Spleen (tissue), 11 donors: ENCODE results near the gene CES4A. TPM values are rescaled to one million over a fixed set of nuclear protein-coding genes. Genes with fewer than 3 reads are reported as not detected.

ENCODE experiments used
- DNase-seq: peaks from one replicate; pipeline ENCODE4 v3.0.0-alpha.2; 2020
- H3K27ac ChIP-seq, 8 donors: fragments of 200-600 bp; sonication (generic) in 7 of 8; 1 replicate in 4 of 8; 2 replicates in 4 of 8; pipeline versions ENCODE4 v1.5.0 to v1.8.0; 2016 to 2021; ENCODE audit warnings: inconsistent platforms in 4 of 8, mild to moderate bottlenecking in 4 of 8, moderate library complexity in 1 of 8
- H3K27me3 ChIP-seq, 7 donors: fragments of 200-600 bp; sonication (generic) in 6 of 7; replicated peaks in 1 of 7; 1 replicate in 4 of 7; 2 replicates in 3 of 7; pipeline versions ENCODE4 v1.5.0 to v1.8.0; 2016 to 2021; ENCODE audit warnings: inconsistent platforms in 3 of 7, mild to moderate bottlenecking in 1 of 7
- H3K36me3 ChIP-seq, 6 donors: fragments of 200-600 bp; sonication (generic) in 5 of 6; 1 replicate in 4 of 6; 2 replicates in 2 of 6; pipeline versions ENCODE4 v1.5.0 to v1.8.0; 2016 to 2021; ENCODE audit warnings: inconsistent platforms in 2 of 6
- H3K4me1 ChIP-seq, 6 donors: fragments of 200-600 bp; sonication (generic) in 5 of 6; 1 replicate in 3 of 6; 2 replicates in 3 of 6; pipeline versions ENCODE4 v1.5.0 to v1.8.0; 2016 to 2021; ENCODE audit warnings: inconsistent platforms in 3 of 6
- H3K4me3 ChIP-seq, 8 donors: fragments of 200-600 bp; sonication (generic) in 7 of 8; 1 replicate in 4 of 8; 2 replicates in 4 of 8; pipeline versions ENCODE4 v1.5.0 to v1.8.0; 2016 to 2021; ENCODE audit warnings: inconsistent platforms in 4 of 8, mild to moderate bottlenecking in 4 of 8, moderate library complexity in 2 of 8
- H3K9me3 ChIP-seq, 8 donors: fragments of 200-600 bp; sonication (generic) in 7 of 8; 1 replicate in 4 of 8; 2 replicates in 4 of 8; pipeline versions ENCODE4 v1.5.0 to v1.8.0; 2016 to 2021; ENCODE audit warnings: inconsistent platforms in 4 of 8
- CTCF ChIP-seq, 11 experiments: fragments of 200-600 bp in 7 of 11; fragments of 450-650 bp in 4 of 11; sonication (generic) in 4 of 11; IDR thresholded peaks in 8 of 11; conservative IDR thresholded peaks in 3 of 11; 1 replicate in 7 of 11; 2 replicates in 4 of 11; pipeline versions ENCODE4 v1.4.0 to v1.8.0; 2016 to 2021; ENCODE audit warnings: antibody characterized with exemption in 11 of 11, inconsistent platforms in 4 of 11, mild to moderate bottlenecking in 1 of 11
- POLR2A ChIP-seq, 3 donors: fragments of 450-650 bp; IDR thresholded peaks; one replicate each; pipeline ENCODE4 v1.5.1; 2017; ENCODE audit warnings: antibody characterized with exemption in 3 of 3, mild to moderate bottlenecking in 1 of 3
- POLR2AphosphoS5 ChIP-seq, 3 donors: sonication (generic); formaldehyde crosslinking; IDR thresholded peaks; one replicate each; pipeline ENCODE4 v1.5.1; 2017; ENCODE audit warnings: antibody characterized with exemption in 3 of 3
- WGBS, 5 donors: extraction: QIAGEN DNeasy Blood & Tissue Kit in 3 of 5; methylation state at CpG; one replicate each; pipeline versions ENCODE4 v1.1.5 to v1.1.7; 2013 to 2018; 5-methylcytosine and 5-hydroxymethylcytosine counted together
- intact Hi-C: fragments of 100-400 bp; cut with DNase I; formaldehyde crosslinking; loops from one replicate; pipeline ENCODE4 v1.15.0; 2023; ENCODE audit warnings: low total_unique reads
- polyA plus RNA-seq, 3 donors: library from polyadenylated mRNA; stranded (reverse); fragments of 200-250 nt; gene quantifications; one replicate each; pipeline ENCODE4 v1.2.1, GENCODE V29; 2013
- total RNA-seq, 7 donors: library from RNA; depleted of rRNA in 3 of 7; stranded (reverse); fragments of >200 nt in 3 of 7; fragmentation: NEBNext Ultra II Directional in 4 of 7; extraction: Animal tissue kit (Norgen Biotek cat#: 25700) in 4 of 7; gene quantifications; one replicate each; pipeline versions ENCODE4 v1.1.0 to v1.2.1, GENCODE V29; 2016 to 2021
- donor health status: healthy with polysubstance abuse.
- donor health status: DM: no; HTN: no; CAD: no; lungs with moderate emphysema.
- donor health status: DM: no; HTN: no; CAD: no.
- donor health status: Bipolar disorder and iron deficiency.
- donor health status: healthy.
- donor health status: DM: no; HTN: no; CAD: no.
- donor health status: DM: yes; HTN: yes; CAD: no.

Gene CES4A
- total and polyA plus RNA-seq, 10 donors, result 5.0 to 9.9 (median 6.7) TPM

GRCh38 chr16:67011274-67011673 lies 22.9 kb downstream of the CES4A start:
- DNase-seq, result no peak
- 83 to 100% (median 95%) methylated on average over 1 to 2 of the region's 2 CpGs for WGBS, 5 donors
- intact Hi-C loops, result no loop called here

GRCh38 chr16:67013233-67013822 lies 24.9 kb downstream of the CES4A start:
- TF ChIP-seq CTCF (IDR thresholded peaks at IDR 0.05 in 8 of 11, conservative IDR thresholded peaks at IDR 0.05 in 3 of 11) (no peak), POLR2AphosphoS5 (IDR thresholded peaks at IDR 0.05) (no peak), POLR2A (IDR thresholded peaks at IDR 0.05) (no peak)
- intact Hi-C loops, result no loop called here
- no peaks in the 10 kb centered on the region for H3K36me3 ChIP-seq
- H3K27me3 ChIP-seq, result peaks cover 0 to 33% (median 8%) of the 10 kb centered on the region in 7 donors
- H3K4me3 ChIP-seq, result peak overlapping the region; percentile 45 to 80 (median 56)
- no peaks in the 10 kb centered on the region for H3K9me3 ChIP-seq
- DNase-seq, result no peak
- peaks cover 5 to 26% (median 18%) of the 10 kb centered on the region in 6 donors for H3K4me1 ChIP-seq
- whole genome bisulfite sequencing, 5 donors, result 13 to 22% (median 14%) methylated on average over 12 to 21 of the region's 21 CpGs
- peak overlapping the region in 6 of 8 donors; percentile 65 to 76 (median 72) for H3K27ac ChIP-seq

More at GRCh38 chr16:67011274-67011673, 22.9 kb downstream of the CES4A start:
- Histone ChIP-seq H3K27ac (no peak overlapping the region), H3K27me3 (peaks cover 0 to 33% (median 8%) of the 10 kb centered on the region in 7 donors), H3K4me3 (no peak overlapping the region), H3K4me1 (peaks cover 5 to 26% (median 18%) of the 10 kb centered on the region in 6 donors), H3K9me3 (no peaks in the 10 kb centered on the region), H3K36me3 (no peaks in the 10 kb centered on the region)
- TF ChIP-seq POLR2AphosphoS5 (IDR thresholded peaks at IDR 0.05) (no peak), CTCF (IDR thresholded peaks at IDR 0.05 in 8 of 11, conservative IDR thresholded peaks at IDR 0.05 in 3 of 11) (no peak)

- 1 to 2% (median 1%) methylated on average over 10 to 70 of the region's 70 CpGs for WGBS, 5 donors
- intact Hi-C loops, result no loop called here
- DNase-seq, result peak; percentile 90
- Histone ChIP-seq H3K4me3 (peak overlapping the region; percentile 45 to 80 (median 56)), H3K36me3 (no peaks in the 10 kb centered on the region), H3K9me3 (no peaks in the 10 kb centered on the region), H3K27me3 (peaks cover 0 to 33% (median 8%) of the 10 kb centered on the region in 7 donors), H3K4me1 (peaks cover 5 to 26% (median 18%) of the 10 kb centered on the region in 6 donors), H3K27ac (peak overlapping the region in 7 of 8 donors; percentile 51 to 76 (median 68))
- TF ChIP-seq CTCF (IDR thresholded peaks at IDR 0.05 in 8 of 11, conservative IDR thresholded peaks at IDR 0.05 in 3 of 11), result peak in 7 of 11 experiments; percentile 8 to 54 (median 26)
- peak; percentile 33 to 79 (median 53) for TF ChIP-seq POLR2AphosphoS5 (IDR thresholded peaks at IDR 0.05)
- no peak for TF ChIP-seq POLR2A (IDR thresholded peaks at IDR 0.05)
Measured at GRCh38 chr16:67013823-67014633, 25.6 kb downstream of the CES4A start.
